Measurements from ENCODE around the gene AP1S1. TPM values are rescaled to one million over a fixed set of nuclear protein-coding genes. Genes with fewer than 3 reads are reported as not detected.
A peak's percentile ranks its signal among the peaks of the same experiment; 100 is the strongest.

The AP1S1 gene
- total and polyA plus RNA-seq, 2 of the 13 experiments (the other 11 are each of a cell fraction or from before 2014, with no cell fraction given): 57.5 to 68.1 TPM

GRCh38 chr7:101134399-101134980 lies 19.8 kb upstream of the AP1S1 start (continued):
- TF ChIP-seq ZNF547 (CRISPR knock-in tag; IDR thresholded peaks at IDR 0.05) (peak; percentile 43; the same call in 1 of the 2 replicates), ZSCAN29 (CRISPR knock-in tag; conservative IDR thresholded peaks at IDR 0.05) (no peak), ZNF605 (CRISPR knock-in tag; IDR thresholded peaks at IDR 0.05) (peak; percentile 48; the same call in 1 of the 2 replicates), WIZ (CRISPR knock-in tag; IDR thresholded peaks at IDR 0.05) (no peak), SUZ12 (IDR thresholded peaks at IDR 0.05; ENCODE audit: low read depth, low read length) (no peak), ZNF670 (CRISPR knock-in tag; IDR thresholded peaks at IDR 0.05; ENCODE audit: borderline replicate concordance) (no peak)

- Histone ChIP-seq H3K4me1 (ENCODE audit: insufficient read depth, low read length) (peaks cover 26% of the 10 kb centered on the region), H3K4me2 (ENCODE audit: low read depth, low read length) (no peak overlapping the region), H3K27me3 (ENCODE audit: control insufficient read depth in 1 of 2, insufficient read depth in 2 of 2, low read length in 2 of 2) (no peaks in the 10 kb centered on the region), H3K9ac (ENCODE audit: insufficient read depth, low read depth, low read length) (no peak overlapping the region), H3K27ac (ENCODE audit: extremely low read length, insufficient read depth, low read length) (peak overlapping the region; percentile 30), H3K4me3 (replicated peaks in 1 of 3; ENCODE audit: insufficient read depth in 1 of 3, low read depth in 2 of 3, low read length in 3 of 3) (no peak overlapping the region), H2AFZ (ENCODE audit: low read length) (no peak overlapping the region), H4K20me1 (ENCODE audit: insufficient read depth, low read length) (peaks cover 41% of the 10 kb centered on the region; the same call in 1 of the 2 replicates), H3K9me3 (ENCODE audit: low read length) (no peaks in the 10 kb centered on the region), H3K79me2 (ENCODE audit: insufficient read depth, low read length) (no peaks in the 10 kb centered on the region), H3K36me3 (replicated peaks in 1 of 2; ENCODE audit: control insufficient read depth in 1 of 2, insufficient read depth in 2 of 2, low read length in 2 of 2) (peaks cover 13 to 41% of the 10 kb centered on the region in 2 experiments)
- peak; percentile 24 for ATAC-seq
- FAIRE-seq: no peak
- DNase-seq (ENCODE audit: low spot score): no peak
- intact Hi-C loops (cut with micrococcal nuclease; ENCODE audit: unreplicated experiment): loop anchor here (1.0 kb wide), 1 partner anchor 42 kb away; no protein-coding TSS in a partner anchor
- BruUV-seq (replicated peaks): TSS peak; percentile 78
- WGBS (ENCODE audit: low lambda C conversion rate): 68% methylated on average over 9 of the region's 9 CpGs
- ChIA-PET POLR2A (interaction anchor here (1.6 to 3.8 kb wide), 3 partner anchors 9 to 14 kb away, joined by 4 to 33 read pairs (median 19); partner anchors contain the start of gene SERPINE1), CTCF (ENCODE audit: low intra/inter-chr PET ratio, low total read pairs) (interaction anchor here (0.6 to 3.0 kb wide), 5 partner anchors 11 to 232 kb away, joined by 3 to 40 read pairs (median 5); partner anchors contain the start of gene SERPINE1)
- in situ Hi-C loops (cut with HindIII; ENCODE audit: extremely low pct_ligation_motif_present, low pct_unique_long_range_greater_than_20kb): loop anchor here (5.0 kb wide), 1 partner anchor 40 kb away; no protein-coding TSS in a partner anchor
- TF ChIP-seq PAF1 (CRISPR knock-in tag; IDR thresholded peaks at IDR 0.05) (peak; percentile 59; the same call in 1 of the 2 replicates), NFKBIZ (CRISPR knock-in tag; IDR thresholded peaks at IDR 0.05) (no peak), FOXA1 (IDR thresholded peaks at IDR 0.05) (no peak), FOXA1 (CRISPR knock-in tag; IDR thresholded peaks at IDR 0.05) (no peak), KLF16 (CRISPR knock-in tag; IDR thresholded peaks at IDR 0.05) (no peak), ZBED4 (CRISPR knock-in tag; IDR thresholded peaks at IDR 0.05; ENCODE audit: borderline replicate concordance) (peak; percentile 7; the same call in 1 of the 2 replicates), ZNF17 (CRISPR knock-in tag; IDR thresholded peaks at IDR 0.05) (0 out of 2 replicates have a peak, but pooled peaks have one; percentile 63), ZNF276 (CRISPR knock-in tag; IDR thresholded peaks at IDR 0.05; ENCODE audit: low read depth) (no peak)
- TF ChIP-seq, protein P1, sequence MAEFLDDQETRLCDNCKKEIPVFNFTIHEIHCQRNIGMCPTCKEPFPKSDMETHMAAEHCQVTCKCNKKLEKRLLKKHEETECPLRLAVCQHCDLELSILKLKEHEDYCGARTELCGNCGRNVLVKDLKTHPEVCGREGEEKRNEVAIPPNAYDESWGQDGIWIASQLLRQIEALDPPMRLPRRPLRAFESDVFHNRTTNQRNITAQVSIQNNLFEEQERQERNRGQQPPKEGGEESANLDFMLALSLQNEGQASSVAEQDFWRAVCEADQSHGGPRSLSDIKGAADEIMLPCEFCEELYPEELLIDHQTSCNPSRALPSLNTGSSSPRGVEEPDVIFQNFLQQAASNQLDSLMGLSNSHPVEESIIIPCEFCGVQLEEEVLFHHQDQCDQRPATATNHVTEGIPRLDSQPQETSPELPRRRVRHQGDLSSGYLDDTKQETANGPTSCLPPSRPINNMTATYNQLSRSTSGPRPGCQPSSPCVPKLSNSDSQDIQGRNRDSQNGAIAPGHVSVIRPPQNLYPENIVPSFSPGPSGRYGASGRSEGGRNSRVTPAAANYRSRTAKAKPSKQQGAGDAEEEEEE (CRISPR knock-in tag; IDR thresholded peaks at IDR 0.05; ENCODE audit: borderline replicate concordance): 0 out of 2 replicates have a peak, but pooled peaks have one; percentile 35
Observed at GRCh38 chr7:101137651-101138212, 16.5 kb upstream of the AP1S1 start.

Data from HepG2 (cell line).